Suprapubic skin (tissue), 4 donors: ENCODE measurements around the gene ADGRD1. TPM values are rescaled to one million over a fixed set of nuclear protein-coding genes. Genes with fewer than 3 reads are reported as not detected.

Experiments used
- DNase-seq, 2 donors: peaks; one replicate each; pipeline ENCODE4 v3.0.0-alpha.2; 2019; ENCODE audit warnings: low spot score in 2 of 2
- H3K27ac ChIP-seq: fragments of 200-600 bp; sonication (generic); one replicate; pipeline ENCODE4 v1.5.1; 2019
- H3K27me3 ChIP-seq: fragments of 200-600 bp; sonication (generic); one replicate; pipeline ENCODE4 v1.5.1; 2019
- H3K36me3 ChIP-seq: fragments of 200-600 bp; sonication (generic); one replicate; pipeline ENCODE4 v1.5.1; 2019
- H3K4me1 ChIP-seq: fragments of 200-600 bp; sonication (generic); one replicate; pipeline ENCODE4 v1.5.1; 2019
- H3K4me3 ChIP-seq: fragments of 200-600 bp; sonication (generic); one replicate; pipeline ENCODE4 v1.5.1; 2019; ENCODE audit warnings: mild to moderate bottlenecking
- H3K9me3 ChIP-seq: fragments of 200-600 bp; sonication (generic); one replicate; pipeline ENCODE4 v1.5.1; 2019
- CTCF ChIP-seq, 2 donors: fragments of 200-600 bp in 1 of 2; fragments of 450-650 bp in 1 of 2; sonication (generic) in 1 of 2; IDR thresholded peaks; one replicate each; pipeline ENCODE4 v1.5.1; 2016 to 2019; ENCODE audit warnings: antibody characterized with exemption in 2 of 2, mild to moderate bottlenecking in 1 of 2, moderate library complexity in 1 of 2
- EP300 ChIP-seq: sonication (generic); formaldehyde crosslinking; IDR thresholded peaks from one replicate; pipeline ENCODE4 v1.6.1; 2017; ENCODE audit warnings: antibody characterized with exemption
- POLR2A ChIP-seq, 2 donors: fragments of 450-650 bp; IDR thresholded peaks; one replicate each; pipeline ENCODE4 v1.6.1; 2017; ENCODE audit warnings: antibody characterized with exemption in 2 of 2, mild to moderate bottlenecking in 2 of 2, moderate library complexity in 2 of 2
- POLR2AphosphoS5 ChIP-seq, 3 donors: sonication (generic); formaldehyde crosslinking; IDR thresholded peaks; one replicate each; pipeline ENCODE4 v1.6.1; 2017; ENCODE audit warnings: antibody characterized with exemption in 3 of 3
- WGBS: methylation state at CpG from one replicate; pipeline ENCODE4 v1.1.5; 2018; 5-methylcytosine and 5-hydroxymethylcytosine counted together
- total RNA-seq, 4 donors: library from RNA; depleted of rRNA; stranded (reverse); fragments of >200 nt; gene quantifications; one replicate each; pipeline ENCODE4 v1.1.0, GENCODE V29; 2016

Gene ADGRD1
- total RNA-seq, 4 donors from 2014 or later = 4.2 to 12.4 (median 10.4) TPM

DNA sequence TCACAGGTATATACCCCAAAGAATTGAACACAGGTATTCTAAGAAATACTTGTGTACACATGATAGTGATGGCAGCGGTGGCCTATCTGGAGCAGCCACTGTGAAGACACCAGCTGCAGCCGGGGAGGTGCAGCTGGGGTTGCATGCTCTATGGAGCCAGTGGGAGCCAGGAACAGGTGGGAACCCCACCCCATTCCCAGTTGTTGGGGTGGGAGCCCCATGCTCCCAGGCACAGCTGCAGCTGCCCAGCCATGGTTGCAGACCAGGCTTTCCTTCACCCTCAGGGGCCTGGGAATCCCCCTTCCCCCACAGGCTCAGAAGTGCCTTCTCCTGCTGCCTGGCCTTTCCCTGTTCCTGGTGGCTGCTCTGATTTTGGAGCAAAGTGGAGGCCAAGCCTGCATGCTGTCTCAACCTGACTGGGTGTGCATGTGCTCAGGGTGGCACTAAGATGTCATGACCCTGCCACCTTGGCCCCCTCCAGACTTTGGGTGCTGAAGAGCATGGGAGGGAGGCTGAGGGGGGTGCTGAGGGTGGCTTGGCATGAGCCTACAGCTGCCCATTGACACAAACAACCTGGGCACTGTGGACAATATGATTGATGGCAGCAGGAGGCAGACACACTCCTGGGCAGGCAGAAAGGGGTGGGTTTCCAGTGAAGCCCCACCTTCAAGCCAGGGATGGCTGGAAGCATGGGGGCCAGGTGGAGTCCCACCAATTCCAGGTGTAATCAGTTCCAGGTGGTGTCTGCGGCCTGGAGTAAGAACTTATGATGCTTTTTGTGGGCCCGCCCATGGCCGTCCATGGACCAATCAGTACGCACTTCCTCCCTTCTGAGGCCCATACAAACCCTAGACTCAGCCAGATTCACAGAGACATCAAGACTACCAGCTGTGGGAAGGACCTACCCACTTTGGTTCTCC is 234.7 kb downstream of the ADGRD1 start:
- no peak for DNase-seq
- no peak overlapping the region for H3K27ac ChIP-seq
- no peak overlapping the region for H3K4me3 ChIP-seq
- H3K9me3 ChIP-seq = peaks cover 3% of the 10 kb centered on the region
- WGBS = 85% methylated on average over 5 of the region's 6 CpGs
- H3K4me1 ChIP-seq = no peaks in the 10 kb centered on the region
- H3K27me3 ChIP-seq = peaks cover 5% of the 10 kb centered on the region
- TF ChIP-seq EP300 (no peak), CTCF (IDR thresholded peaks at IDR 0.05) (no peak), POLR2A (IDR thresholded peaks at IDR 0.05) (no peak), POLR2AphosphoS5 (IDR thresholded peaks at IDR 0.05) (no peak)
- H3K36me3 ChIP-seq = no peaks in the 10 kb centered on the region

DNA sequence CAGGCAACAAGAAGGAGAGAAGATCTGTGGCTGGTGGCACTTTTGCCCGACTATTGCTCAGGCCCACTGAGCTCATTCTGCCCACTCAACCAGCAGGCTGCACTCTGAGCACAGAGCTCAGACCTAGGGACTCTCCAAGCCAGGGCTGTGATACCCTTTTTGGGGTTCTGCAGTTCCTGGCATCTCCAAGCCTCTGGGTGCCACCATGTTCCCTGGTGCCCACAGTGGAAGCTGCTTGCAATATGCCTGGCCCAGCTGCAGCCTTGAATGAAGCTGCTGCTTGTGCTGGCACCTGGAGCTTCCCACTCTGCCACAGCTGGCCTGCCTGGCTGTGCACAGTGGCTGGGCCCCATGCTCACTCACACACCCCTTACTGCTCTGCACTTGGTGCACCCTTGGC is 236.1 kb downstream of the ADGRD1 start:
- no peak for DNase-seq
- Histone ChIP-seq H3K27ac (no peak overlapping the region), H3K4me1 (no peaks in the 10 kb centered on the region), H3K36me3 (no peaks in the 10 kb centered on the region), H3K9me3 (no peaks in the 10 kb centered on the region), H3K27me3 (peaks cover 6% of the 10 kb centered on the region), H3K4me3 (no peak overlapping the region)
- TF ChIP-seq EP300 (no peak), POLR2A (IDR thresholded peaks at IDR 0.05) (no peak), POLR2AphosphoS5 (IDR thresholded peaks at IDR 0.05) (no peak), CTCF (IDR thresholded peaks at IDR 0.05) (no peak)
- 100% methylated on average over 1 of the region's 1 CpG for WGBS

DNA sequence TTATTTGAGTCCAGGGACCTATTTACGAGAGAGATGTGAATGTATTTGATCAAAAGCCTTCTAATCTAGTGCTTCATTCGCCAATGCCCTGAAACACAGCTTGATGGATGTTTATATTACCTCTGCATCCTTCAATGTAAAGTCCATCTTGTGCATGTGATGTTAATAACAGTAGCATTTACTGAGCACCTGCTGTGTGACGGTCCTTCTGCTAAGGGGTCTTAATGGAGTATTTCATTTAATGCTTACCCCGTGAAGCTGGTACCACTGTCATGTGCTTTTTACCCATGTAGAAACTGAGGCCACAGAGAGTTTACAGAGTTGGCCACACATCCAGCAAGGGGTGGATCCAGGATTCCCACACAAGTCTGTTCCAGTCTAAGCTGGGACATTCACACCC is 237.3 kb downstream of the ADGRD1 start:
- H3K9me3 ChIP-seq = no peaks in the 10 kb centered on the region
- H3K4me1 ChIP-seq = no peaks in the 10 kb centered on the region
- H3K27me3 ChIP-seq = peaks cover 6% of the 10 kb centered on the region
- DNase-seq = no peak
- H3K27ac ChIP-seq = no peak overlapping the region
- TF ChIP-seq CTCF (IDR thresholded peaks at IDR 0.05) = no peak
- TF ChIP-seq POLR2A (IDR thresholded peaks at IDR 0.05) = no peak
- no peak overlapping the region for H3K4me3 ChIP-seq
- H3K36me3 ChIP-seq = no peaks in the 10 kb centered on the region
- 89% methylated on average over 4 of the region's 4 CpGs for WGBS

Other genes starting within 250 kb of the ADGRD1 start
- gene RIMBP2, start 237.6 kb upstream of the ADGRD1 start, total RNA-seq = 10 to 100 TPM in 1 of 4 donors, 1 to 10 TPM in 3; 2.1 to 21.8 (median 3.0) TPM
- gene STX2, start 114.7 kb upstream of the ADGRD1 start, total RNA-seq = 1 to 10 TPM; 2.9 to 7.2 (median 4.4) TPM
- 100 to 1,000 TPM; 105 to 296 (median 232) TPM for gene RAN, start 81.8 kb upstream of the ADGRD1 start, total RNA-seq